ENCODE measurements around the gene DLGAP1.

The DLGAP1 gene

DNA sequence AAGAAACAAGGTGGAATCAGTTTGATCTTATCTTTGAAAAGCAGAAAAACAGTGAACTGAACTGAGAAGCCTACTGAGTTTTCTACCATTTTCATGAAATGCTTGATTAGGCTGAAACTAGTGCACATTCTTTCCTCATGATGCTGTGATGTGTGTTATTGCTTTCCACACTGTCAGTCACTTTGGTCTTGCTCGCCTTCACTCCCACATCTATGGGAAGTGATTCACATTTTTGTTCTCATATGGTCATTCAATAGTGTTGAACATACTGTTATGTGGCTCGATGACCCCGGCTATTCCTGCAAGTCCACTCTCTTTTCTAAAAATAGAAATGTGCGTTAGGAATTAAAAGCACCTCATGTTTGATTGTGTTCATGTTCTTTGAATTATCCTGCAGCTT is 875.4 kb downstream of the DLGAP1 start:
- H3K4me3 ChIP-seq (ENCODE audit: low read depth, low read length): no peak overlapping the region
- no peak for TF ChIP-seq MYC (IDR thresholded peaks at IDR 0.05; ENCODE audit: low read depth, low read length)
- TF ChIP-seq, protein P1, sequence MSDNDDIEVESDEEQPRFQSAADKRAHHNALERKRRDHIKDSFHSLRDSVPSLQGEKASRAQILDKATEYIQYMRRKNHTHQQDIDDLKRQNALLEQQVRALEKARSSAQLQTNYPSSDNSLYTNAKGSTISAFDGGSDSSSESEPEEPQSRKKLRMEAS (IDR thresholded peaks at IDR 0.05; ENCODE audit: low read depth, low read length): no peak
- TF ChIP-seq POLR2A (IDR thresholded peaks at IDR 0.05; ENCODE audit: extremely low read depth, insufficient read length): no peak
- TF ChIP-seq, protein P2, sequence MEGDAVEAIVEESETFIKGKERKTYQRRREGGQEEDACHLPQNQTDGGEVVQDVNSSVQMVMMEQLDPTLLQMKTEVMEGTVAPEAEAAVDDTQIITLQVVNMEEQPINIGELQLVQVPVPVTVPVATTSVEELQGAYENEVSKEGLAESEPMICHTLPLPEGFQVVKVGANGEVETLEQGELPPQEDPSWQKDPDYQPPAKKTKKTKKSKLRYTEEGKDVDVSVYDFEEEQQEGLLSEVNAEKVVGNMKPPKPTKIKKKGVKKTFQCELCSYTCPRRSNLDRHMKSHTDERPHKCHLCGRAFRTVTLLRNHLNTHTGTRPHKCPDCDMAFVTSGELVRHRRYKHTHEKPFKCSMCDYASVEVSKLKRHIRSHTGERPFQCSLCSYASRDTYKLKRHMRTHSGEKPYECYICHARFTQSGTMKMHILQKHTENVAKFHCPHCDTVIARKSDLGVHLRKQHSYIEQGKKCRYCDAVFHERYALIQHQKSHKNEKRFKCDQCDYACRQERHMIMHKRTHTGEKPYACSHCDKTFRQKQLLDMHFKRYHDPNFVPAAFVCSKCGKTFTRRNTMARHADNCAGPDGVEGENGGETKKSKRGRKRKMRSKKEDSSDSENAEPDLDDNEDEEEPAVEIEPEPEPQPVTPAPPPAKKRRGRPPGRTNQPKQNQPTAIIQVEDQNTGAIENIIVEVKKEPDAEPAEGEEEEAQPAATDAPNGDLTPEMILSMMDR (IDR thresholded peaks at IDR 0.05; ENCODE audit: low read depth, low read length): no peak
- DNase-seq (ENCODE audit: low read depth): no peak

DNA sequence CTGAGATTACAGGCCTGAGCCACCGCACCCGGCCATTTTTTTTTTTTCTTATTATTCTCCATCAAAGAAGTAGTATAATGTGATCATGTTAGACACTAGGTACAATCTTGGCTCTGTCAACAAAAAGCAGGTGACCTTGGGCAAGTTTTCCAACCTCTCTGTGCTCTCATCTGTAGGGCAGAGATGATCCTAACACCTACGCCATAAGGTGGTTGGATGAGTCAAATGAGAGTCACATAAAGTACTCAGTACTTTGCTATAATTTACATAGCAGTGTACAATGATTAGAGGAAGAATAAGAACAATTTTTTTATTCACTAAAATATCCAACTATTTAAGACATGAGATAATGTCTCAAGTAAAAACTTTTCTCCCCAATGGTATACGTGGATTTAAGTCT is 876.5 kb downstream of the DLGAP1 start:
- H3K4me3 ChIP-seq (ENCODE audit: low read depth, low read length): no peak overlapping the region
- TF ChIP-seq, protein P2 (IDR thresholded peaks at IDR 0.05; ENCODE audit: low read depth, low read length): no peak
- TF ChIP-seq, protein P1 (IDR thresholded peaks at IDR 0.05; ENCODE audit: low read depth, low read length): no peak
- TF ChIP-seq POLR2A (IDR thresholded peaks at IDR 0.05; ENCODE audit: extremely low read depth, insufficient read length): no peak
- DNase-seq (ENCODE audit: low read depth): no peak

DNA sequence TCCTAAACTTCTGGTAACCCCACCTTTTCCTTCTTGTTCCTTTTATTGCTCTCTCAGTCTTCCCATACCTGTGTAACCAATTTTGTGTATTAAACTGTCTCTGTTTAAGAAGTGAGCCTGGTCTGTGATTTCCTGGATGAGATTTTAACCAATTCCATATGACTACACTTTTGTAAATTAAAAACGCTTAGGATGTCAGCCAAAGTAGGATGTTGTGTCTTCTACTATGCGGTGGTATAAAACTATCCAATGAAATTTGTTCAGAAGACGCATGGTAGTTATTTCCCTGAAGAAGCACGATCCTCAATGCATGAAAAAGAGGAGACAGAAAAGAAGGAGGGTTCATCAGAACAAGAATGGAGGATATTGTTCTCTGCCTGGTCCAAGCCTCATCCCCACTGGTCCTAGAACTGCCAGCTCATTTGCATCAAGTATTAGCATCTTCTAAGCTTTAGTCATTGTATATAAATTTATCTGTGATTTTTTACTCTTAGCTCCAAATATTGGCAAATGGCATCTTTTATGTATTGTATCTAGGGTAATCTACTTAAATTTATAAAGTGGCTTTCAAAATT is 877.7 kb downstream of the DLGAP1 start:
- no peak overlapping the region for H3K4me3 ChIP-seq (ENCODE audit: low read depth, low read length)
- no peak for DNase-seq (ENCODE audit: low read depth)
- no peak for TF ChIP-seq POLR2A (IDR thresholded peaks at IDR 0.05; ENCODE audit: extremely low read depth, insufficient read length)
- TF ChIP-seq, protein P1 (IDR thresholded peaks at IDR 0.05; ENCODE audit: low read depth, low read length): no peak
- TF ChIP-seq MYC (IDR thresholded peaks at IDR 0.05; ENCODE audit: low read depth, low read length): no peak
- TF ChIP-seq, protein P2 (IDR thresholded peaks at IDR 0.05; ENCODE audit: low read depth, low read length): no peak

DNA sequence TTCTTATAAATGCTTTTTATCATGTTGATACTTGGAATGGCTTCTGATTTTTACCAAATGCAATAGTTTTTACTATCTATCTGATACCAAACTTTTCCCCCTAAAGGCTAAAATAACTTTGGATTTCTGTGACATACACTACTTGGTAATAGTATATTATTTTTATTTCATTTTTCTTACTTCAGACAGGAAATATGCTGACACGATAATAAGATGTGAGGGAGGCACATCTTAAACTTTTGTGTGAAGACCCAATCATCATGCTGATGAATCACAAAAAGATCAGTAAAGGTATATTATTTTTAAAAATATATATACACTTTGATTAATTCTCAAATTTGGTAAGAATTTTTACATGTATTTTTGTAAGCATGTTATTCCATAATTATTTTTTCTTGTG is 882.3 kb downstream of the DLGAP1 start:
- TF ChIP-seq POLR2A (IDR thresholded peaks at IDR 0.05; ENCODE audit: extremely low read depth, insufficient read length) (no peak), MYC (IDR thresholded peaks at IDR 0.05; ENCODE audit: low read depth, low read length) (no peak)
- TF ChIP-seq, protein P1 (IDR thresholded peaks at IDR 0.05; ENCODE audit: low read depth, low read length): no peak
- TF ChIP-seq, protein P2 (IDR thresholded peaks at IDR 0.05; ENCODE audit: low read depth, low read length): no peak
- no peak overlapping the region for H3K4me3 ChIP-seq (ENCODE audit: low read depth, low read length)
- no peak for DNase-seq (ENCODE audit: low read depth)

DNA sequence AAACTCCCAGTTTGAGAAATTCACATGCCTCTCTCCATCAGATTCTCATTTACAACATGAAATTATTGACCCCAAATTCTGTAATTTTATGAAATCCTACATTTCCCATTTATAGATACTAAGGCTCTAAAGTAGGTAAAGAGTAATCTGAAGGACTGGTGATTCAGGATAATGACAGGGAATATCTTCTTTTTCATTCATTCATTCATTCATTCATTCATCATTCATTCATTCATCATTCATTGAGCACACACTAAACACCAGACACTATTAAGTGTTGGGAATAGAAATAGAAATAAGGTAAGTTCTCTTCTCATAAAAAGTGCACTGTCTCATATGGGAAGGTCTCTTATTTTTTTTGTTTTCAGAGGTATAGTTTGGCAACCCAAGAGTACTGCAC is 888.3 kb downstream of the DLGAP1 start:
- H3K4me3 ChIP-seq (ENCODE audit: low read depth, low read length): no peak overlapping the region
- no peak for TF ChIP-seq MYC (IDR thresholded peaks at IDR 0.05; ENCODE audit: low read depth, low read length)
- TF ChIP-seq, protein P2 (IDR thresholded peaks at IDR 0.05; ENCODE audit: low read depth, low read length): no peak
- TF ChIP-seq POLR2A (IDR thresholded peaks at IDR 0.05; ENCODE audit: extremely low read depth, insufficient read length): no peak
- TF ChIP-seq, protein P1 (IDR thresholded peaks at IDR 0.05; ENCODE audit: low read depth, low read length): no peak

More for the DNA sequence above, 888.3 kb downstream of the DLGAP1 start:
- no peak for DNase-seq (ENCODE audit: low read depth)

Data from NB4 (cell line).